ENCODE measurements around the gene JAM3.

Gene JAM3

GRCh38 chr11:134025082-134025429, 43.8 kb upstream of the JAM3 start:
- TF ChIP-seq, protein P1, sequence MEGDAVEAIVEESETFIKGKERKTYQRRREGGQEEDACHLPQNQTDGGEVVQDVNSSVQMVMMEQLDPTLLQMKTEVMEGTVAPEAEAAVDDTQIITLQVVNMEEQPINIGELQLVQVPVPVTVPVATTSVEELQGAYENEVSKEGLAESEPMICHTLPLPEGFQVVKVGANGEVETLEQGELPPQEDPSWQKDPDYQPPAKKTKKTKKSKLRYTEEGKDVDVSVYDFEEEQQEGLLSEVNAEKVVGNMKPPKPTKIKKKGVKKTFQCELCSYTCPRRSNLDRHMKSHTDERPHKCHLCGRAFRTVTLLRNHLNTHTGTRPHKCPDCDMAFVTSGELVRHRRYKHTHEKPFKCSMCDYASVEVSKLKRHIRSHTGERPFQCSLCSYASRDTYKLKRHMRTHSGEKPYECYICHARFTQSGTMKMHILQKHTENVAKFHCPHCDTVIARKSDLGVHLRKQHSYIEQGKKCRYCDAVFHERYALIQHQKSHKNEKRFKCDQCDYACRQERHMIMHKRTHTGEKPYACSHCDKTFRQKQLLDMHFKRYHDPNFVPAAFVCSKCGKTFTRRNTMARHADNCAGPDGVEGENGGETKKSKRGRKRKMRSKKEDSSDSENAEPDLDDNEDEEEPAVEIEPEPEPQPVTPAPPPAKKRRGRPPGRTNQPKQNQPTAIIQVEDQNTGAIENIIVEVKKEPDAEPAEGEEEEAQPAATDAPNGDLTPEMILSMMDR (IDR thresholded peaks at IDR 0.05; ENCODE audit: low read depth, low read length) = no peak
- in situ Hi-C loops (cut with HindIII; ENCODE audit: low sequenced_read_pairs) = no loop called here
- no peak for DNase-seq (ENCODE audit: low read depth, low spot score)
- no peak overlapping the region for H3K4me3 ChIP-seq (ENCODE audit: low read depth, low read length)

DNA sequence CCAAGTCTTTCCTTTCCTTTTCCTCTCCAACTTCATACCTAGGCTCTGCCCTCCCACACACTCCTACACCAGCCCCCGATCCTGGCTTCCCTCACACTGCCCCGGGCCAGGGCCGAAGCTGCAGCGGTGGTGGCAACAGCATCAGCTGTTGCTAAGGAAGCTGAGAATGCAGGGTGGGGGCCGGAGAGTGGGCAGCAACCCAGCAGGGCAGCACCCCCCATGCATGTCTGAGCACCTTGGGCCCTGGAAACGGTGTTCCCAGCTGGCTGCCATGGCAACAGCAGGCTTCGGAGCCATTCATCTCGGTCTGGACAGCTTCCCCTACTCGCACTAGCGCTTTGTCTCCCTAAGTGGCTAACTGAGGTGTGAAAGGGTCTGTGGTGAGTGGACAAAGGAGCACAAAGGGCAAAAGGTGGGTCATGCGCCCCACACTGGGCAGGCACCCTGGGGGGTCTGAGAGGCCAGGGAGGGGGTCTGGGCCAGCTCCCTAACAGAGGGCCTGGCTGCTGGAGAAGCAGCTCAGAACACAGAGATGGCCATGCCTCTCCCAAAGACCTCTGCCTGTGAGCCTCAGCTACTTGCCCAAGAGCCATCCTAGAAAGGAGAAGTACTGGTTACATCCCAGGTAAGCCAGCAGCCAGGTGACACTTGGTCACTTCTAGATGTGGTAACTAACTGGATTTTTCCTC, 42.1 kb upstream of the JAM3 start:
- TF ChIP-seq, protein P1 (IDR thresholded peaks at IDR 0.05; ENCODE audit: low read depth, low read length) = no peak
- DNase-seq (ENCODE audit: low read depth, low spot score) = no peak
- no peak overlapping the region for H3K4me3 ChIP-seq (ENCODE audit: low read depth, low read length)
- in situ Hi-C loops (cut with HindIII; ENCODE audit: low sequenced_read_pairs) = no loop called here

GRCh38 chr11:134027671-134028070, 41.2 kb upstream of the JAM3 start:
- in situ Hi-C loops (cut with HindIII; ENCODE audit: low sequenced_read_pairs) = no loop called here
- TF ChIP-seq, protein P1 (IDR thresholded peaks at IDR 0.05; ENCODE audit: low read depth, low read length) = no peak
- no peak overlapping the region for H3K4me3 ChIP-seq (ENCODE audit: low read depth, low read length)

DNA sequence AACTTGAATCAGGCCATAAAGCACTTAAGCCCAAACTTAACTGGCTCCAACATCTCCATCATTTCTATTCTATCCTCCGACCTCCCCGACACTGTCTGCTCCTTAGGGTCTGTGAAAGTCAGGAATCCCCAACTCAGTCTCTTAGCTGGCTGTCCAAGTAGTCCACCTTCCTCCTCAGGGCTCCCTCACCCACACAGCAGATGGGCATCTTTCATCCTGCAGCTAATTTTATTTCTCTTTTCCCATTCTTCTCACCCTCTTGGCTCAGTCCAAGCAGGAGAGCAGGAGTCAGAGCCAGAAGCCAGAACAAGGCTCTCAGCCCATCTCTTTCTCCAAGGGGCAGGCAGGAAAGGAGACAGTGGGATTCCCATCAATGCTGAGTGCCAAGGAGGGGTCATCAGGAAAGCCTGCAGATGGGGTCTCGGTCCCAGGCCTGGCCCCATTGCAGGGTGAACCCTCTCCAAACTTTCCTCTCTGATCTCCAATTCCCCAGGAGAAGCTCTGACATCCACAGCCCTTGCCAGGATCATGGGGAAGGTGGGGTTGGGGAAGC, 40.4 kb upstream of the JAM3 start:
- H3K4me3 ChIP-seq (ENCODE audit: low read depth, low read length) = no peak overlapping the region
- in situ Hi-C loops (cut with HindIII; ENCODE audit: low sequenced_read_pairs) = no loop called here
- TF ChIP-seq, protein P1 (IDR thresholded peaks at IDR 0.05; ENCODE audit: low read depth, low read length) = no peak
- no peak for DNase-seq (ENCODE audit: low read depth, low spot score)

More at GRCh38 chr11:134027671-134028070, 41.2 kb upstream of the JAM3 start:
- no peak for DNase-seq (ENCODE audit: low read depth, low spot score)

DNA sequence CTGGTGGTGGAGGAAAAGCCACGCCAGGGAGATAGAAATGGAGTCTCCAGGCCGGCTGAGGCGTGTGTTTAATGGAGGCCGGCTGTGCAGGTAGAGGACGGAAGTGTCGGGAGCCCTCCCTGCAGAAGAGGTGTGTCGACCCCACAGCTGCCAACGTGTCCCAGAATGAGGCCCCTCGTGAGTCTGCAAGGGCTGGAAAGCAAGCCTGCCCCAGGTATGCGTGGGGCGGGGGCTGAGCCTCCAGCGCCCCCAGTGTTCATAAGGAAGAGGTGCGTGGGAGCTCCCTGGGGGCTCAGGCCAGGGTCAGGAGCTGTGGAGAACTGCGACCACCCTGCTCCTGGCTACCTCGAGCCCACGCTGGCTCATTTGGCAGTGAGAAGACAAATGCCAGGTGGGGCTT, 38.0 kb upstream of the JAM3 start:
- DNase-seq (ENCODE audit: low read depth, low spot score) = no peak

DNA sequence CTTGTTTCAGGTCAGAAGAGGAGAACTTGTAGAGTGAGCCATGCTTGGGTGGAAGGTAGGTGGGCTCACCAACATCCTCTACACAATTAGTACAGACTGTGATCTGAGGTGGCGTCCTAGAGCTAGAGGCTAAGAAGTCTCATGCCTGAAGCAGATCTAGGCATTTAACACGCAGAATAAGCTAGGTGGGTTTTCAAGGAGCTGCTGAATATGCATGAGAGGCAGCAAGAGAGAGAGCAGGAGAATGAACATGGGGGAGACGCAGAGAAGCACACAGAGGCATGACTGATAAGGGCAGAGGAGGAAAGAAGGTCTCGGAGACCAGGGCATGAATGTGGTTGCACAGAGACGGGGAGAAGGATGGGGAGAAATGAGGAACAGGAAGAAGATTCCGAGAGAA, 36.8 kb upstream of the JAM3 start:
- TF ChIP-seq, protein P1 (IDR thresholded peaks at IDR 0.05; ENCODE audit: low read depth, low read length) = no peak
- H3K4me3 ChIP-seq (ENCODE audit: low read depth, low read length) = no peak overlapping the region
- in situ Hi-C loops (cut with HindIII; ENCODE audit: low sequenced_read_pairs) = no loop called here
- DNase-seq (ENCODE audit: low read depth, low spot score) = no peak

More for the DNA sequence above, 38.0 kb upstream of the JAM3 start:
- in situ Hi-C loops (cut with HindIII; ENCODE audit: low sequenced_read_pairs) = no loop called here
- no peak overlapping the region for H3K4me3 ChIP-seq (ENCODE audit: low read depth, low read length)
- TF ChIP-seq, protein P1 (IDR thresholded peaks at IDR 0.05; ENCODE audit: low read depth, low read length) = peak; percentile 33

All from astrocyte of the spinal cord (primary cell).